ENCODE data around the gene DOCK3. TPM values are rescaled to one million over a fixed set of nuclear protein-coding genes. Genes with fewer than 3 reads are reported as not detected.

DOCK3 gene
- total RNA-seq, 1 donor from 2014 or later, result 21.0 TPM

- DNase-seq (ENCODE audit: low spot score in 2 of 2, unreplicated experiment in 2 of 2), result no peak
- Mint-ChIP-seq H3K4me3 (no peak overlapping the region), H3K4me1 (peaks cover 8% of the 10 kb centered on the region), H3K27me3 (ENCODE audit: low read depth) (peaks cover 3% of the 10 kb centered on the region), H3K9me3 (no peaks in the 10 kb centered on the region), H3K27ac (peak overlapping the region; percentile 64), H3K36me3 (peaks cover 4% of the 10 kb centered on the region)
- TF ChIP-seq CTCF (IDR thresholded peaks at IDR 0.05; ENCODE audit: unreplicated experiment), result no peak
These were observed 22.7 kb upstream of the DOCK3 start for GRCh38 chr3:50651920-50652529.

- no peak for DNase-seq (ENCODE audit: low spot score in 2 of 2, unreplicated experiment in 2 of 2)
- Mint-ChIP-seq H3K4me1 (peaks cover 8% of the 10 kb centered on the region), H3K27me3 (ENCODE audit: low read depth) (peaks cover 3% of the 10 kb centered on the region), H3K36me3 (peaks cover under 1% of the 10 kb centered on the region), H3K27ac (no peak overlapping the region), H3K9me3 (no peaks in the 10 kb centered on the region), H3K4me3 (no peak overlapping the region)
- TF ChIP-seq CTCF (IDR thresholded peaks at IDR 0.05; ENCODE audit: unreplicated experiment), result no peak
These were observed 22.0 kb upstream of the DOCK3 start for GRCh38 chr3:50652709-50653108.

- Mint-ChIP-seq H3K36me3 (no peaks in the 10 kb centered on the region), H3K27ac (no peak overlapping the region), H3K4me3 (no peak overlapping the region), H3K27me3 (ENCODE audit: low read depth) (peaks cover 3% of the 10 kb centered on the region), H3K9me3 (no peaks in the 10 kb centered on the region), H3K4me1 (peaks cover 8% of the 10 kb centered on the region)
- TF ChIP-seq CTCF (IDR thresholded peaks at IDR 0.05; ENCODE audit: unreplicated experiment), result no peak
- no peak for DNase-seq (ENCODE audit: low spot score in 2 of 2, unreplicated experiment in 2 of 2)
These were observed 20.7 kb upstream of the DOCK3 start for GRCh38 chr3:50653937-50654595.

GRCh38 chr3:50655009-50655830, 19.5 kb upstream of the DOCK3 start:
- peaks cover 8% of the 10 kb centered on the region for H3K4me1 Mint-ChIP-seq
- no peaks in the 10 kb centered on the region for H3K36me3 Mint-ChIP-seq
- no peak overlapping the region for H3K27ac Mint-ChIP-seq
- no peak for DNase-seq (ENCODE audit: low spot score in 2 of 2, unreplicated experiment in 2 of 2)
- peaks cover 4% of the 10 kb centered on the region for H3K27me3 Mint-ChIP-seq (ENCODE audit: low read depth)
- TF ChIP-seq CTCF (IDR thresholded peaks at IDR 0.05; ENCODE audit: unreplicated experiment), result no peak
- no peak overlapping the region for H3K4me3 Mint-ChIP-seq
- H3K9me3 Mint-ChIP-seq, result no peaks in the 10 kb centered on the region

- Mint-ChIP-seq H3K4me3 (no peak overlapping the region), H3K36me3 (no peaks in the 10 kb centered on the region), H3K9me3 (no peaks in the 10 kb centered on the region), H3K27ac (no peak overlapping the region), H3K4me1 (peaks cover 8% of the 10 kb centered on the region), H3K27me3 (ENCODE audit: low read depth) (peaks cover 5% of the 10 kb centered on the region)
- DNase-seq (ENCODE audit: low spot score in 2 of 2, unreplicated experiment in 2 of 2), result no peak
- TF ChIP-seq CTCF (IDR thresholded peaks at IDR 0.05; ENCODE audit: unreplicated experiment), result no peak
These were observed 18.1 kb upstream of the DOCK3 start for GRCh38 chr3:50656417-50657195.

All from mesothelial cell of epicardium (in vitro differentiated cells).